H9 (cell line): ENCODE data around the gene ACTA1. TPM values are rescaled to one million over a fixed set of nuclear protein-coding genes. Genes with fewer than 3 reads are reported as not detected.
A peak's percentile ranks its signal among the peaks of the same experiment; 100 is the strongest.

Experiments
- DNase-seq: peaks from one replicate; pipeline ENCODE4 v3.0.0-alpha.2; 2017
- H2AFZ ChIP-seq: one replicate; pipeline ENCODE4 v1.6.1; 2013; ENCODE audit warnings: mild to moderate bottlenecking, low read length, control low read depth, moderate library complexity
- H2AK5ac ChIP-seq: 2 replicates; pipeline ENCODE4 v1.6.1; 2013; ENCODE audit warnings: low read length, control low read depth, mixed read lengths; ENCODE audit not compliant: insufficient read length
- H2BK120ac ChIP-seq: one replicate; pipeline ENCODE4 v1.6.1; 2013; ENCODE audit warnings: low read depth, mild to moderate bottlenecking, low read length, control low read depth, inconsistent platforms; ENCODE audit not compliant: poor library complexity, severe bottlenecking
- H2BK12ac ChIP-seq: 2 replicates; pipeline ENCODE4 v1.6.1; 2013; ENCODE audit warnings: low read length, control low read depth, mixed read lengths, low read depth; ENCODE audit not compliant: insufficient read length
- H2BK15ac ChIP-seq: 2 replicates; pipeline ENCODE4 v1.6.1; 2013; ENCODE audit warnings: low read depth, low read length, control low read depth
- H2BK20ac ChIP-seq: one replicate; pipeline ENCODE4 v1.6.1; 2013; ENCODE audit warnings: low read depth, mild to moderate bottlenecking, low read length, control low read depth, inconsistent platforms; ENCODE audit not compliant: poor library complexity, severe bottlenecking
- H2BK5ac ChIP-seq: 2 replicates; pipeline ENCODE4 v1.6.1; 2013; ENCODE audit warnings: low read length, control low read depth, mixed read lengths; ENCODE audit not compliant: insufficient read length
- H3K14ac ChIP-seq: 2 replicates; pipeline ENCODE4 v1.6.1; 2013; ENCODE audit warnings: low read length, control low read depth; ENCODE audit not compliant: insufficient read depth
- H3K18ac ChIP-seq: 2 replicates; pipeline ENCODE4 v1.6.1; 2013; ENCODE audit warnings: low read depth, mild to moderate bottlenecking, mixed read lengths, low read length, control low read depth; ENCODE audit not compliant: insufficient read length
- H3K23ac ChIP-seq: 2 replicates; pipeline ENCODE4 v1.6.1; 2013; ENCODE audit warnings: low read length, control low read depth, mixed read lengths, low read depth; ENCODE audit not compliant: insufficient read length
- H3K23me2 ChIP-seq: 2 replicates; pipeline ENCODE4 v1.6.1; 2013; ENCODE audit warnings: low read depth, mild to moderate bottlenecking, mixed read lengths, low read length, control low read depth; ENCODE audit not compliant: insufficient read length, poor library complexity, severe bottlenecking
- H3K27ac ChIP-seq: 2 replicates; pipeline ENCODE4 v1.5.1; 2013; ENCODE audit warnings: low read length, control low read depth, mixed read lengths, low read depth; ENCODE audit not compliant: insufficient read length
- H3K27me3 ChIP-seq: 2 replicates; pipeline ENCODE4 v1.6.1; 2013; ENCODE audit warnings: low read length, control low read depth, inconsistent platforms; ENCODE audit not compliant: insufficient read depth
- H3K4ac ChIP-seq: 2 replicates; pipeline ENCODE4 v1.6.1; 2013; ENCODE audit warnings: low read depth, mild to moderate bottlenecking, control low read depth, inconsistent platforms, low read length, moderate library complexity
- H3K4me1 ChIP-seq: 2 replicates; pipeline ENCODE4 v1.6.1; 2013; ENCODE audit warnings: low read length, control low read depth, inconsistent platforms; ENCODE audit not compliant: insufficient read depth
- H3K4me2 ChIP-seq: 2 replicates; pipeline ENCODE4 v1.6.1; 2013; ENCODE audit warnings: low read length, control low read depth, mixed read lengths; ENCODE audit not compliant: insufficient read length, insufficient read depth
- H3K56ac ChIP-seq: 2 replicates; pipeline ENCODE4 v1.6.1; 2013; ENCODE audit warnings: low read depth, mild to moderate bottlenecking, mixed read lengths, low read length, control low read depth; ENCODE audit not compliant: insufficient read length
- H3K79me1 ChIP-seq: 2 replicates; pipeline ENCODE4 v1.6.1; 2013; ENCODE audit warnings: low read depth, mild to moderate bottlenecking, moderate library complexity, low read length, control low read depth, inconsistent platforms; ENCODE audit not compliant: insufficient read depth, poor library complexity, severe bottlenecking
- H3K79me2 ChIP-seq: 2 replicates; pipeline ENCODE4 v1.6.1; 2013; ENCODE audit warnings: low read length, control low read depth, inconsistent platforms; ENCODE audit not compliant: insufficient read depth
- H3K9ac ChIP-seq: 2 replicates; pipeline ENCODE4 v1.6.1; 2013; ENCODE audit warnings: low read length, control low read depth, mixed read lengths; ENCODE audit not compliant: insufficient read length; ENCODE audit errors: extremely low read depth
- H3K9me3 ChIP-seq: one replicate; pipeline ENCODE4 v1.6.1; 2013; ENCODE audit warnings: low read depth, low read length, inconsistent platforms; ENCODE audit not compliant: control insufficient read depth
- H3T11ph ChIP-seq: one replicate; pipeline ENCODE4 v1.6.1; 2013; ENCODE audit warnings: mild to moderate bottlenecking, low read length, control low read depth, inconsistent platforms
- H4K20me1 ChIP-seq: one replicate; pipeline ENCODE4 v1.6.1; 2013; ENCODE audit not compliant: control insufficient read depth, insufficient read length, insufficient read depth
- H4K5ac ChIP-seq: 2 replicates; pipeline ENCODE4 v1.6.1; 2013; ENCODE audit warnings: low read depth, mild to moderate bottlenecking, mixed read lengths, low read length, control low read depth; ENCODE audit not compliant: insufficient read length
- H4K8ac ChIP-seq: replicated peaks from 2 replicates; pipeline ENCODE4 v1.6.1; 2013; ENCODE audit warnings: low read length, control low read depth, mixed read lengths, low read depth; ENCODE audit not compliant: insufficient read length
- H4K91ac ChIP-seq: 2 replicates; pipeline ENCODE4 v1.6.1; 2013; ENCODE audit warnings: low read depth, mild to moderate bottlenecking, moderate library complexity, mixed read lengths, low read length, control low read depth; ENCODE audit not compliant: insufficient read length
- H3K27ac Mint-ChIP-seq, 3 experiments: 2 replicates in 2 of 3; 3 replicates in 1 of 3; pipeline ENCODE4 v1.8.0; 2020 to 2021; ENCODE audit warnings: mixed read lengths in 3 of 3, mild to moderate bottlenecking in 1 of 3, moderate library complexity in 1 of 3
- H3K27me3 Mint-ChIP-seq: 2 replicates; pipeline ENCODE4 v1.8.0; 2021; ENCODE audit warnings: low read depth, mild to moderate bottlenecking, moderate library complexity, mixed read lengths
- H3K36me3 Mint-ChIP-seq, 3 experiments: 2 replicates in 2 of 3; 3 replicates in 1 of 3; pipeline ENCODE4 v1.8.0; 2020 to 2021; ENCODE audit warnings: low read depth in 3 of 3, mixed read lengths in 3 of 3; ENCODE audit not compliant: insufficient read depth in 1 of 3
- H3K4me1 Mint-ChIP-seq, 2 experiments: 2 replicates each; pipeline ENCODE4 v1.8.0; 2020; ENCODE audit warnings: mixed read lengths in 2 of 2
- H3K4me3 Mint-ChIP-seq, 2 experiments: 2 replicates in 1 of 2; 3 replicates in 1 of 2; pipeline ENCODE4 v1.8.0; 2020 to 2021; ENCODE audit warnings: mild to moderate bottlenecking in 2 of 2, mixed read lengths in 2 of 2, moderate library complexity in 1 of 2
- H3K9me3 Mint-ChIP-seq, 2 experiments: 2 replicates in 1 of 2; 3 replicates in 1 of 2; pipeline ENCODE4 v1.8.0; 2020; ENCODE audit warnings: mild to moderate bottlenecking in 2 of 2, mixed read lengths in 2 of 2, moderate library complexity in 1 of 2
- WGBS: extraction: QIAGEN DNeasy Blood & Tissue Kit; methylation state at CpG from one replicate; pipeline ENCODE4 v1.1.7; 2013; ENCODE audit warnings: missing lambda C conversion rate, low lambda C conversion rate, mixed read lengths; ENCODE audit not compliant: insufficient read length; ENCODE audit errors: extremely low coverage; 5-methylcytosine and 5-hydroxymethylcytosine counted together
- total RNA-seq: library from RNA; stranded (reverse); gene quantifications from 2 replicates; pipeline ENCODE4 v1.2.1, GENCODE V29; 2021
- TF ChIP-seq, protein P1 (sequence below): fragments of 200-600 bp; sonication (generic); conservative IDR thresholded peaks from 3 replicates; pipeline ENCODE4 v1.8.0; 2021; ENCODE audit warnings: antibody characterized with exemption, mild to moderate bottlenecking

Gene ACTA1
- total RNA-seq, 1 experiment from 2014 or later: 48.5 TPM

DNA sequence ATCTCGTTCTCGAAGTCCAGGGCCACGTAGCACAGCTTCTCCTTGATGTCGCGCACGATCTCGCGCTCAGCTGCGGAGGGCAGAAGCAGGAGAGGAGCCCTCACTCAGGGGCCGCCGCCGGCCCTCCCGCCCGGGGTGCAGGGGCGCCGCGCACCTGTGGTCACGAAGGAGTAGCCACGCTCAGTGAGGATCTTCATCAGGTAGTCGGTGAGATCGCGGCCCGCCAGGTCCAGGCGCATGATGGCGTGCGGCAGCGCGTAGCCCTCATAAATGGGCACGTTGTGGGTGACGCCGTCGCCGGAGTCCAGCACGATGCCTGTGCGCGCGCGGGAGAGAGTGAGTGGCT lies 1.8 kb downstream of the ACTA1 start:
- Histone ChIP-seq H3K4me2 (no peak overlapping the region), H3K9me3 (no peaks in the 10 kb centered on the region), H3K27me3 (peaks cover 22% of the 10 kb centered on the region), H3T11ph (no peak overlapping the region), H3K4me1 (peaks cover 2% of the 10 kb centered on the region; the same call in 1 of the 2 replicates), H3K14ac (no peak overlapping the region), H3K23me2 (peaks cover 14% of the 10 kb centered on the region), H3K79me2 (no peaks in the 10 kb centered on the region), H4K91ac (no peak overlapping the region), H3K27ac (no peak overlapping the region), H2BK120ac (no peak overlapping the region), H3K56ac (no peak overlapping the region), H2BK20ac (no peak overlapping the region), H3K9ac (no peak overlapping the region), H4K20me1 (no peaks in the 10 kb centered on the region), H3K18ac (no peak overlapping the region), H2BK5ac (no peak overlapping the region), H2BK12ac (no peak overlapping the region), H3K4ac (no peak overlapping the region), H2BK15ac (no peak overlapping the region), H3K79me1 (no peaks in the 10 kb centered on the region), H4K5ac (no peak overlapping the region), H3K23ac (no peak overlapping the region), H2AK5ac (no peak overlapping the region), H2AFZ (no peak overlapping the region), H4K8ac (no peak overlapping the region)
- Mint-ChIP-seq H3K27me3 (peaks cover 80% of the 10 kb centered on the region), H3K9me3 (peaks cover 2 to 11% of the 10 kb centered on the region in 2 experiments; a peak in 2 of 5 replicates), H3K4me3 (peak overlapping the region; percentile 47 to 77), H3K27ac (no peak overlapping the region), H3K4me1 (peaks cover 24 to 26% of the 10 kb centered on the region in 2 experiments), H3K36me3 (peaks cover 0 to 7% (median 2%) of the 10 kb centered on the region in 3 experiments; a peak in 3 of 7 replicates)
- no CpG with 5 or more reads among the region's 38 CpGs for WGBS
- no peak for DNase-seq
- TF ChIP-seq, protein P1, sequence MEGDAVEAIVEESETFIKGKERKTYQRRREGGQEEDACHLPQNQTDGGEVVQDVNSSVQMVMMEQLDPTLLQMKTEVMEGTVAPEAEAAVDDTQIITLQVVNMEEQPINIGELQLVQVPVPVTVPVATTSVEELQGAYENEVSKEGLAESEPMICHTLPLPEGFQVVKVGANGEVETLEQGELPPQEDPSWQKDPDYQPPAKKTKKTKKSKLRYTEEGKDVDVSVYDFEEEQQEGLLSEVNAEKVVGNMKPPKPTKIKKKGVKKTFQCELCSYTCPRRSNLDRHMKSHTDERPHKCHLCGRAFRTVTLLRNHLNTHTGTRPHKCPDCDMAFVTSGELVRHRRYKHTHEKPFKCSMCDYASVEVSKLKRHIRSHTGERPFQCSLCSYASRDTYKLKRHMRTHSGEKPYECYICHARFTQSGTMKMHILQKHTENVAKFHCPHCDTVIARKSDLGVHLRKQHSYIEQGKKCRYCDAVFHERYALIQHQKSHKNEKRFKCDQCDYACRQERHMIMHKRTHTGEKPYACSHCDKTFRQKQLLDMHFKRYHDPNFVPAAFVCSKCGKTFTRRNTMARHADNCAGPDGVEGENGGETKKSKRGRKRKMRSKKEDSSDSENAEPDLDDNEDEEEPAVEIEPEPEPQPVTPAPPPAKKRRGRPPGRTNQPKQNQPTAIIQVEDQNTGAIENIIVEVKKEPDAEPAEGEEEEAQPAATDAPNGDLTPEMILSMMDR: no peak
